HG03139 (cell line): Measurements from ENCODE around the gene GLI1.
A peak's percentile ranks its signal among the peaks of the same experiment; 100 is the strongest.
"Not testable (repeated sequence)": the region's sequence is repeated elsewhere in the genome, so short reads cannot be mapped to it uniquely, and the experiment has no call there.

Experiments used
- ATAC-seq: cut with Tn5 transposase; IDR thresholded peaks from one replicate; pipeline ENCODE4 v1.9.1; 2021; ENCODE audit not compliant: unreplicated experiment

The GLI1 gene

DNA sequence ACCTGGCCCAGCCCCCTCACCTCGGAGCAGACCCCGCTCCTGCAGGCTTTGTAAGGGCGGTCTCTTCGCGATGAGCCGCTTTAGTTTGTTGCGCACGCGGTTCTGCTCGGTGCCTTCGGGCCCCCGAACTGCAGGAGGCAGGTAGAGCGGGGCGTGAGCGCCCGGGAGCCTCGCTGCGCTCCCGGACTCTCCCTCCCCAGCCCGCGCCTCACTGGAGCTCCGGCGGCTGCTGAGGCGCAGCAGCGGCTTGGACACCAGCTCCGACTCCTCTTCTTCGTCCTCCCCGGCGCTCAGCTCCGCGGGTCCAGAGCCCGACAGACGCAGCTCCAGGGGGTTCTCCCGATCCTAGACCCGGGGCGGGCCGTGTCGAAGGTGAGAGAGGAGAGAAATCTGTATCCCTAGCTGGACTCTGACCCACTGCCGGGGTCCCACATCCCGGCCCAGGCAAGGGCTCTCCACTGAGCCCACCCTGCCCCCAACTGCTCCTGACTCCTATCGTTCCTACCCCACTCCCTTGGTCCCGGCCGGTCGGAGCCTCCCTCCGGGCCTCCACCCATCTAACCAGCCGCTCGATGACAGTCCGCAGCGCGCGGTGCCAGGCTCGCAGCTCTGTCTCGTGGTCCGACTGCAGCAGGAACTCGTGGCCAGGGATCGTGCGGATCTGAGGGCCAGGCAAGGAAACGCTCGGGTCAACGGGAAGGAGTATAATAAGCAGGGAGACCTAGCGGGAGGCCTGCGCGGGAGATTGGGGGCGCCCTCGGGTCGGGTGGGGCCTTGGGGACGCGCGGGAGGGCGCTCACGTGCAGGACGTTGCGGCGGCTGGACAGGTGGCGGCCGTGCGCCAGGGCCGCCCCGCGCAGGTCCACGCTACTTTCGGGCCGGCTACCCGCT lies 15.9 kb downstream of the GLI1 start:
- no peak for ATAC-seq

DNA sequence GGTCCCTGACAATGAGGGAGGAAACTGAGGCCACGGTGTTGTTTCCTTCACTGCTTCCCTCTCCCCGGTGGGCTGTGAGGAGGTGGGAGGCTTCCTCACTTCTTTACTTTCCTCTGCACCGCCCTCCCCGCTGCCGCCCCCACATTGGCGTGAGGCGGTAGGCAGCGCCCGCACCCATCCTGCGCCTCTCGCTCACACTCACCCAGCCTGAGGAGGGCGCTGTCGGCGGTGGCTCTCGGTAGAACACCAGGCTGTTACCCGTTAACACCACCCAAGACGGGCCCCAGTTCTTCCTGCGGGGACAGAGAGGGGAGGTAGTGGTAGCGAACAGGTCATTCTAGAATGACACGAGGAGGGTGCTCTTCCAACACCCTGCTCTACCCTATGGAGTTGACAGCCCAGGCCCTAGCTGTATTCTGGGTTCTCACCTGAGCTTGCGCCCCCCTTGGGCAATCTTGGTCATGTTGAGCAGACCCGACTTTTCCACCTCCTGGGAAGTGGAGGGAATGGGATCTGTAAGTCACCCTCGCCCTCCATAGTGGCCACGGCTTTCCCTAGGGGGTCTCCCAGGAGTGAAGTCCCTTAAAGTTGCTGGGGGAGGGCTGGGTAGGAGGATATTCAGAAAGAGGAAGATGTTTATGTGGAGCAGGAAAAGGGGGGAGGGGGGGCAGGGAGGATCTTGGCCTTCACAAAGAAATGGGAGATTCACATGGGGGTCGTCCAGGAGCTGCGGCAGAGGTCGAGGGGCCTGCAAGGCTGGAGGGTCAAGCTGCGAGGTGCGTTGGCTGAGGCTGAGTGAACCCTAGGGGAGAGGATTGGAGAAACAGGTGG lies 16.8 kb downstream of the GLI1 start:
- ATAC-seq, result peak; percentile 37

DNA sequence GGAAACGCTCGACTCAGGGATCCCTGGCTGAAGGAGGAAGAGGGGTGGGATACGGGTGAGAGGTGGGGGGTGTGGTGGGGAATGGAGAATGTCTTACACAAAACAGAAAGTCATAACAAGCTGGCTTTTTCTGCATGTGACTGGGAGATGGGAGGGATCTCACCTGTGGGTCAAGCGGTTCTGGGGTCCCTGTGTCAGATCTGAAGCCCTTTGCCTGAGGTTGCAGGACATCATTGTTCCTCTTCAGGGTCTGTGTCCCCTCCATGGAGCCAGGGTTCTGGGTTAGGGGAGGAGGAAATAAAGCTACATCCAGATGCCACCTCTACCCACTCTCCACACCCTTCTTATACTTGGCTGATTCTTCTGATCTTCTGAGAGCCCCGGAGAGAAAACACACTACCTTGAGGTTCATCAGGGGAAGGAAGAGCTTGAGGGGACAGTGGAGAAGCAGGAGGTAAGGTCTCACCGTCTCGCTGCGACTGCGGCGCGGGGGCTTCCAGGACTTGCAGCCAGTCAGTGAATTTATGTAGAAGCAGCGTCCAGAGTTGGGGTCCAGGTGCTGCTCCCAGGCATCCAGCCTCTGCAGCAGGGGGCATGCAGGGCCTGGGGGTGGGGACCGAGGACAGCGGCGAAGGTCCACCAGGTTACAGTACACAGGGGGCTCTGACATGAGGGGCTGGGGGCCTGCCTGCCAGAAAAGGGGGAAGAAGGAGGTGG lies 17.6 kb downstream of the GLI1 start:
- no peak for ATAC-seq

DNA sequence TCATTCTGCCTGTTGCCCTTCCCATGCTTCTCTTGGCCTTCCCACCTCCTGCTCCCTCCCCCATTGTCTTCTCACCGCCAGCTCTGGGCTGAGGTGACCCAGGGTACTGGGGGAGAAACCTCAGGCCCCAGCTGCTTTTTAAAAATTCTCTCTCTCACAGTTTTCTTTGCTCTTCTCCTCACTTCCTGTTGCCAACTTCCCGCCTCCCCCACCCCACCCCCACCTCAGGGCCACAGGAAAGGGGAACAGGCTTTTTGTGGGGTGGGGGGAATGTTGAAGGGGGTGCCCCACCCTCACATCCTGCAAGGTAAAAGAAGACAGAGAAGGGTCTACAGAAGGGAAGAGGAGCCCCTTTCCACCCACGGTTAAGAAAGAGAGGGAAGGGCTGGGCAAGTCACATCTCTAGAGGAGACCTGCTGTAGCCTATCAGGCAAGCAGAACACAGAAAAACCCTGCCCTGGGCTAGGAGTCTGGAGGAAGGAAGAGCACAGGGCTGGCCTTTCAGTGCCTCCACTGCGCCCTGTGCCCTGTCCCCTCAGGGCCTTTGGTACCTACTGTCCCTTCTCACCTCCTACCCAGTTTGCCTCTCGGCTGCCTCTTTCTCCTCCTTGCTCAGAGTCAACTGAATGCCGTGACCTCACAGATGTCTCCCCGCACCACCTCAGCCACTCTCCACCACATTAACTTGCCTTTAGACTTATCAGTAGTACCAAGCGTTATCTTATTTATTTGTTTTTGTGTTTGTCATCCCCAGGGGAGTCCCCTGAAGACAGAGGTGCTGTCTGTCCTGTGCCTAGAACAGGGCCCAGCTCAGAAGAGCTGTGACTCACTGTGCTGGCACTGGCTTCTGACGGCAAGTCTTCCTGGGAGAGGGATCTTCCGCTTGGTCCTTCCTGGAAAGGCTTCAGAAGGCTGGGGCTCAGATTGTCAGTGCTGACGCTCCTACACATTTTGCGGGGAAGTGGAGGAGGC lies 18.4 kb downstream of the GLI1 start:
- ATAC-seq, result peak; percentile 37

DNA sequence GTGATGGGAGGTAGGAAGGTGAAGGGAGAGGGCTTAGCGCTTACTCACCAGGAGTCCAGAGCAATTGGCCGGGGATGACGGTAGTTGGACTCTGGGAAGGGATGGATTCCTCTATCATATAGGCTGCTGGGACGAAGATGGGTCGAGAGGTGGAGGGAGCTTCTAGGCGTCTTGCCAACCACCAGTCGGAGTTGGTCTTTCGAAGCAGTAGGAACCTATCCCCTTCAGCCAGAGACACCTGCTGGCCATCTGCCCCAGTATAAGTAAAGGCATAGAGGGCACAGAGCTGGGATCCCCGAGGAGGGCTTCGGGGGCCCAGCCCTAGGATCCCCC lies 19.4 kb downstream of the GLI1 start:
- ATAC-seq, result no peak

DNA sequence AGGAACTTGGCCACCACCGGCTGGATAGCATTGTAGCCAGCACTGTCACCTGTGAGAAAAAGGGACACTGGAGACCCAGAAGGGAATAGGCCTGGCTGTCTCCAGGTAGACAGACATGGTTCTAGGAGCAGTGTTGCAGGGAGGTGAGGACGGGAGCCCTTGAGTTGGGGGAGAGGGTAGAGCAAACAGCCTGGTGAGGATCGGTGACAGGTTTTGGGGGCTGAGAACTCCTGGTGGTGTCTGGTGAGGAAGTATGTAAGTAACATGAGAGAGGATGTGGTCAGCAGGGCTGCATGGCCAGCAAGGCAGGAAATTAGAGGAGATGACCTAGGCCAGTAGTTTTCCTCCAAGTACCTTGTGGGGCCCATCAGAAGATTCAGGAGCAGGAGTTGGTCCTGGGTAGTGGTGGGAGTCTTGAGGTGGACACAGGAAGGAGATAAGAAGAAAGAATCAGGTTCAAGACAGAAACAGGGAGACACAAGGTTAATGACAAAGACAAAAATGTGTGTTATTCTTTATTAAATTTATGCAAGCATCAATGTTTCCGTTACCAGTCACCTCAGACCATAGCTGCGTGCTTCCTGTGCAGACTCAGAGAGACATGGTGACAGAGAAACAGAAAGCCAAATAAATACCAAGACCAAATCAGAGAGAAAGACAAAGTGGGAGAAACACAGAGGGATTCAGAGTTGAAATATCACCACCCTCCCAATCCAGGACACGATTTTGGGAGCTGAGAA lies 20.0 kb downstream of the GLI1 start, which contains the start of gene ARHGAP9:
ARHGAP9 (minus strand) TSS at position 491 of the 740 bp plus-strand sequence; CDS start at position 31, 460 bp downstream.
- no peak for ATAC-seq

DNA sequence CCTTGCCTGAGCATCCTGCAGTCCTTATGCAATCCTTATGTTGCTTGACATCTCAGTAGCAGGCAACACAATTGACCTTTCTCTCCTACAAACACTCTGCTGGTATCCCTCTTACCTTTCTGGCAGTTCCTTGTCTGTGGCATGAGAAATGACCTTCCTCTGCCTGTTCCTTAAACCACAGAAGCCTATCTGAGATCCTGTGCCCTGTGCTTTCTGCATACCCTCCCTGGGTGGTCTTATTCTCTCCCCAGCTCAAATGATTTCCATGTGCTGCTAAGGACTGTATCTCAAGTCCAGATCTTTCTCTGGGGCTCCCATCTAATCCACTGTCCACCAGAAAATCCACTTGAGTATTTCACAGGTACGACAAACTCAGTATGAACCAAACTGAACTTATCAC lies 22.1 kb downstream of the GLI1 start:
- ATAC-seq, result no peak

DNA sequence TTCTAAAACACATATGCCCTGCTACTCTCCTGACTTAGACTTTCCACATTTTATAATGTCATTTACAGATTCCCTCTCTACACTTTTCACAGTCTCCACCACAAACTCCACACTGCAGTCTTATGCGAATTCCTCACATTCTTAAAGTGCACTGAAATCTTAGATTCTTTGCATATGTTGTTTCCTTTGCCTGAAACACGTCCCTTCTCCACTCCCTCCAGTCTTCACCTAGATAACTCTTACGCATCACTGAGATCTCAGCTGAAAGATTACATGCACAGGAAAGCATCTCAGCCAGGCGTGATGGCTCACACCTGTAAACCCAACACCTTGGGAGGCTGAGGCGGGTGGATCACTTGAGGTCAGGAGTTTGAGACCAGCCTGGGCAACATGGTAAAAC lies 23.9 kb downstream of the GLI1 start:
- ATAC-seq, result no peak

DNA sequence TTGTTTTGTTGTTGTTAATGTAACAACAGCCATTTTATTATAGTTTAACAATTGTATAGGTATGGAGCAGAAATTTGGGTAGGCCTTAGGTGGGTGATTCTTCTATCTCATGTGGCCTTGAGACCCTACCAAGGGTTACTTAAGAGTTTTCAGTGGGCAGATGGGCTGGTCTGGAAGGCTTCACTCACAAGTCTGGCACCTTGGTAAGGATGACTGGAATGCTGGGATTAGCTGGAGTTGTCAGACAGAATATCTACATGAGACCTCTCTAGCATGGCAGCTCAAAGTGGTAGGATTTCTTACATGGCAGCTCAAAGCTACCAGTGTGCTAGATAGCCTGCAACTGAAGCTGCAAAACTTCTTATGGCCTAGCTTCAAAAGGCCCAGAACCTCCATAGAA lies 26.1 kb downstream of the GLI1 start:
- no peak for ATAC-seq

DNA sequence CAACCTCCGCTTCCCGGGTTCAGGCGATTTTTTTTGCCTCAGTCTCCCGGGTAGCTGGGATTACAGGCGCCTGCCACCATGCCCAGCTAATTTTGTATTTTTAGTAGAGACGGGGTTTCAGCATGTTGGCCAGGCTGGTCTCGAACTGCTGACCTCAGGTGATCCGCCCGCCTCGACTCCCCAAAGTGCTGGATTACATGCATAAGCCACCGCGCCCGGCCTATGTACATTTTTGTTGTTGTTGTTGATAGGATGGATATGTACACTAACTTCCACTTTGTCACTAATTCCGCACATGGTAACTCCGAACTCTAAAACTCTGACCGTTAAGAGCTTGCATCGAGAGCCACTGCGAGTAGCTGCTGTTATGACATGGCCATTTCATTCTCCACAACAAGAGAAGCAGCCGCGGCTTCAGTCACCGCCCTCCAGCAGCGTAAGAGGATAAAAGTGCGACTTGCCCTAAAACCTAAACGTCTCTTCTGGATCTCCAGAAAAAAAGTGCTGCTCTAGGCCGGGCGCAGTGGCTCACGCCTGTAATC lies 27.5 kb downstream of the GLI1 start:
- ATAC-seq, result no peak

DNA sequence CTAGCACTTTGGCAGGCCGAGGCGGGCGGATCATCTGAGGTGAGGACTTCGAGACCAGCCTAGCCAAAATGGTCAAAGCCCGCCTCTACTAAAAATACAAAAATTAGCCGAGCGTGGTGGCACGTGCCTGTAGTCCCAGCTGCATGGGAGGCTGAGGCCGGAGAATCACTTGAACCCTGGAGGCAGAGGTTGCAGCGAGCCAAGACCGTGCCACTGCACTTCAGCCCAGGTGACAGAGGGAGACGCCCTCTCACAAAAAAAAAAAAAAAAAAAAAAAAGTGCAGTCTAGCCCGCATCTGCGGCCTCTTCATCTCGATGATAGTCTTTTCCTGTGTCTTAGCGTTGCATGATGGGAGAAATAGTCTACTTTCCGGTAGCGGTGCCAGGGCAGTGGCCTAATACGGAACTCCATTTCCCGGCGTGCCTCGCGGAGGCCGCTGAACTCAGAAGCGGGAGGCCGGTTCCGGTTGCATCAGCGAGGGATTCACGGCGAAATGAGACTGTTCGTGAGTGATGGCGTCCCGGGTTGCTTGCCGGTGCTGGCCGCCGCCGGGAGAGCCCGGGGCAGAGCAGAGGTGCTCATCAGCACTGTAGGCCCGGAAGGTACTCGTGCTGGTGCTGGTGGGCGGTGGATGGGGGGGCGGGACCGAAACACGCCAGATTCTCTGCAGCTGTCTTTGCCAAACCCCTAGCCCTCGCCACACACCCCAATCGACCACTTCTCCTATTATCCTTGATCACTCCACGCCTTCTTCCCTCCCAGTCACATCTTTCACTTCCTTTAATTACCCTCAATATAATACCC lies 28.2 kb downstream of the GLI1 start, which contains the start of gene MARS1:
MARS1 (plus strand) TSS at position 472 of the 805 bp plus-strand sequence; CDS start at position 495, 23 bp downstream.
- peak; percentile 95 for ATAC-seq

DNA sequence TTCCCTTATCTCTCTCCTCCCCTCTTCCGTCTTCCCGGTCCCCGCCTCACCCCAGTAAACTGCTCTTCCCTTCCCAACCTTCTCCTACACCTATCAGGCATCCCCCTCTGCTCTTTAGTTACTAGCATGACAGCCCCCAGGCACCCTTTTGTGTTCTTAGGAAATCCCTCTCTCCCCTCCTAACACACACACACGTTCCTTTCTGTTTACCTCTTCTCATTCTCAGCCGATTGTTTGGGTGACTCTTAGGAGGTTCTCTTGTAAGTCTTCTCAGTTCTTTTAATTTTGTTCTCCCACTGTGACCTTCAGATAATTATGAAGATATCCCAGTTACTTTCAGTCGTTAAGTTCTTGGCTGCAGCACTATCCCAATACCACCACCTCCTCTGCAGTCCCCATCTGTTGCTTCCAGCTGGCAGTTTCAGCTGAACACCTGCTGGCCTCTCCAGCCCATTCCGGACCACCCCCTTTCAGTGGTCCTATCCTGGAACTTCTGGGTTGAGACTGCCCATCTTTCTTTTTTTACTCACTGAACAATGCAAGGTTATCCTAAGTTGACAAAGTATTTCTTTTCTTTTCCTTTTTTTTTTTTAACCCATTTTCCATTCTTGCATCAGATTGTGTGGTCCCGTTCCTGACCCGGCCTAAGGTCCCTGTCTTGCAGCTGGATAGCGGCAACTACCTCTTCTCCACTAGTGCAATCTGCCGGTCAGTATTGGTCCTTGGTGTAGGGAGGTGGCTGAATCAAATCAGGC lies 29.0 kb downstream of the GLI1 start:
- ATAC-seq, result no peak

DNA sequence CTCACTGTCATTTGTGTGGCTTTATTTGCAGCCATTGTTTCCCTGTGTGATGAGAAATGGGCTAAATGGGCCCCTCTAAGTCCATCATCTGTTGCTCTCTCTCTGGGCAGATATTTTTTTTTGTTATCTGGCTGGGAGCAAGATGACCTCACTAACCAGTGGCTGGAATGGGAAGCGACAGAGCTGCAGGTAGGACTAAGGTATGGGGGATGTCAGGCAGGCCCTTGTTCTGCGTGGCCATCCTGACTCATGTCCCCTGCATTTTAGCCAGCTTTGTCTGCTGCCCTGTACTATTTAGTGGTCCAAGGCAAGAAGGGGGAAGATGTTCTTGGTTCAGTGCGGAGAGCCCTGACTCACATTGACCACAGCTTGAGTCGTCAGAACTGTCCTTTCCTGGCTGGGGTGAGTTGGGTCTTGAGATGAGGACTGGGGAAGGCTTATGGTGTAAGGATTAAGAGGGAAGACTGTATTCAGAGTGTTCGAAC lies 29.6 kb downstream of the GLI1 start:
- no peak for ATAC-seq

DNA sequence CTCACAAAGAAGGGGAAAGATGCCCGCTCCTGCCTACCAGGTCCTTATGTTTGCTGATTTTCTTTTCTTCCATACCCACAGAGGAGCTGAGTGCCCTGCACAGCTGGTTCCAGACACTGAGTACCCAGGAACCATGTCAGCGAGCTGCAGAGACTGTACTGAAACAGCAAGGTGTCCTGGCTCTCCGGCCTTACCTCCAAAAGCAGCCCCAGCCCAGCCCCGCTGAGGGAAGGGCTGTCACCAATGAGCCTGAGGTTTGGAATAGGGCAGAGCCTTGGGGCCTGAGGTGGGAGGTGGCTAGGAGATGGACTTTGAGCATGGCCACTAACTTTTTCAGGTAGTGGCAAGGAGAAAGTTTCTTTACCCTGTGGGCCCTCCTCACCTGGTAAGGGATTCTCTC lies 30.5 kb downstream of the GLI1 start:
- ATAC-seq, result no peak

DNA sequence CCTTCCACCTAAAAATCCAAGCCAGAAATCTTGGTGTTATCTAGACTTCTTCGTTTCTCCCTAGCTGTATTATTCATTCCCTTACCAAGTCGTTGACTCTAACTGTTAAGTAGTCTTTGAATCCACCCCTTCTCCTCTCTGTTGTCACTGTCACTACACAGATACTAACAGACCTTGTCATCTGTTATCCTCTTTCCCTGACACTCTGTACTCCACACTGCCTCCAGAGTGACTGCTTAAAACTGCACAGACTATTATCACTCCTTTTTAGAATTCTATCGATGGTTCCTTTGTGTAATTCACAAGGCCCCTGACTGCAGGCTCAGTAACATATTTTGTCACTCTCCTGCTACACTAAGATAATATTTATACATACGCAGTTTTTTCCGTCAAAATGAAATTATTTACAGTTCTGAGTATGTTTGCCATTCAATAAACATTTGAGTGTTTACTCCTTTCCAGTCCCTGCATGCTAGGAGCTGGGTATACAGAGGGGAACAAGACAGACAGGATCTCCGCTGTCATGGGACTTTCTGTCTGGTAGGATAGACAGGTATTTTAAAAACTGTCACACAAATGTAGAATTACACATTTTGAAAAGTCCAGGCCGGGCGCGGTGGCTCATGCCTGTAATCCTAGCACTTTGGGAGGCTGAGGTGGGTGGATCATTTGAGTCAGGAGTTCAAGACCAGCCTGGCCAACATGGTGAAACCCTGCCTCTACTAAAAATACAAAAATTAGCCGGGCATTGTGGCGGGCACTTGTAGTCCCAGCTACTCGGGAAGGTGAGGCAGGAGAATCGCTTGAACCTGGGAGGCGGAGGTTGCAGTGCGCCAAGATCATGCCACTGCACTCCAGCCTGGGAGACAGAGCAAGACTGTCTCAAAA lies 32.1 kb downstream of the GLI1 start:
- no peak for ATAC-seq

DNA sequence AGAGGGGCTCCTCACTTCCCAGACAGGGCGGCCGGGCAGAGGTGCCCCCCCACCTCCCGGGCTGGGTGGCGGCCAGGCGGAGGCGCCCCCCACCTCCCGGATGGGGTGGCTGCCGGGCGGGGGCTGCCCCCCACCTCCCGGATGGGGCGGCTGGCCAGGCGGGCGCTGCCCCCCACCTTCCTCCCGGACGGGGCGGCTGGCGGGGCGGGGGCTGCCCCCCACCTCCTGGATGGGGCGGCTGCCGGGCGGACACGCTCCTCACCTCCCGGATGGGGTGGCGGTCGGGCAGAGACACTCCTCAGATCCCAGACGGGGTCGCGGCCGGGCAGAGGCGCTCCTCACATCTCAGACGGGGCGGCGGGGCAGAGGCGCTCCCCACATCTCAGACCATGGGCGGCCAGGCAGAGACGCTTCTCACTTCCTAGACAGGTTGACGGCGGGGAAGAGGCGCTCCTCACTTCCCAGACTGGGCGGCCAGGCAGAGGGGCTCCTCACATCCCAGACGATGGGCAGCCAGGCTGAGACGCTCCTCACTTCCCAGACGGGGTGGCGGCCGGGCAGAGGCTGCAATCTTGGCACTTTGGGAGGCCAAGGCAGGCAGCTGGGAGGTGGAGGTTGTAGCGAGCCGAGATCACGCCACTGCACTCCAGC lies 35.6 kb downstream of the GLI1 start:
- ATAC-seq, result not testable (repeated sequence)
